ENCODE measurements around the gene TMEM208. TPM values are rescaled to one million over a fixed set of nuclear protein-coding genes. Genes with fewer than 3 reads are reported as not detected.

The TMEM208 gene
- polyA plus RNA-seq, 1 experiment, result 38.5 TPM

- DNase-seq (ENCODE audit: low read depth, low spot score), result no peak
- Histone ChIP-seq H3K27me3 (ENCODE audit: control insufficient read depth, insufficient read depth, low read length) (no peaks in the 10 kb centered on the region), H3K27ac (ENCODE audit: low read depth, low read length) (no peak overlapping the region), H3K9me3 (ENCODE audit: control insufficient read depth, insufficient read depth, low read length) (no peaks in the 10 kb centered on the region; the same call in 1 of the 2 replicates), H3K4me3 (ENCODE audit: low read depth, low read length) (no peak overlapping the region)
- CTCF ChIA-PET, result no interaction called here
- no peak for TF ChIP-seq CTCF (IDR thresholded peaks at IDR 0.05; ENCODE audit: low read depth, low read length)
- POLR2A ChIA-PET, result interaction anchor here (0.6 kb wide), 1 partner anchor 35 kb away, joined by 6 read pairs; no protein-coding TSS in a partner anchor
Observed at GRCh38 chr16:67201411-67202345, 25.3 kb upstream of the TMEM208 start.

GRCh38 chr16:67202426-67202825 lies 24.5 kb upstream of the TMEM208 start:
- TF ChIP-seq CTCF (IDR thresholded peaks at IDR 0.05; ENCODE audit: low read depth, low read length), result no peak
- CTCF ChIA-PET, result no interaction called here
- POLR2A ChIA-PET, result interaction anchor here (0.6 kb wide), 1 partner anchor 34 kb away, joined by 6 read pairs; no protein-coding TSS in a partner anchor
- no peak overlapping the region for H3K27ac ChIP-seq (ENCODE audit: low read depth, low read length)
- no peak for DNase-seq (ENCODE audit: low read depth, low spot score)
- no peaks in the 10 kb centered on the region for H3K27me3 ChIP-seq (ENCODE audit: control insufficient read depth, insufficient read depth, low read length)
- no peak overlapping the region for H3K4me3 ChIP-seq (ENCODE audit: low read depth, low read length)
- H3K9me3 ChIP-seq (ENCODE audit: control insufficient read depth, insufficient read depth, low read length), result no peaks in the 10 kb centered on the region; the same call in 1 of the 2 replicates

GRCh38 chr16:67202956-67203493 lies 23.9 kb upstream of the TMEM208 start:
- Histone ChIP-seq H3K27ac (ENCODE audit: low read depth, low read length) (no peak overlapping the region), H3K9me3 (ENCODE audit: control insufficient read depth, insufficient read depth, low read length) (no peaks in the 10 kb centered on the region; the same call in 1 of the 2 replicates), H3K4me3 (ENCODE audit: low read depth, low read length) (no peak overlapping the region), H3K27me3 (ENCODE audit: control insufficient read depth, insufficient read depth, low read length) (no peaks in the 10 kb centered on the region)
- ChIA-PET CTCF (no interaction called here), POLR2A (no interaction called here)
- TF ChIP-seq CTCF (IDR thresholded peaks at IDR 0.05; ENCODE audit: low read depth, low read length), result no peak
- no peak for DNase-seq (ENCODE audit: low read depth, low spot score)

- CTCF ChIA-PET, result no interaction called here
- POLR2A ChIA-PET, result no interaction called here
Observed at GRCh38 chr16:67204076-67204475, 22.9 kb upstream of the TMEM208 start.

More at GRCh38 chr16:67204076-67204475, 22.9 kb upstream of the TMEM208 start:
- no peaks in the 10 kb centered on the region for H3K27me3 ChIP-seq (ENCODE audit: control insufficient read depth, insufficient read depth, low read length)
- no peaks in the 10 kb centered on the region; the same call in 1 of the 2 replicates for H3K9me3 ChIP-seq (ENCODE audit: control insufficient read depth, insufficient read depth, low read length)
- H3K27ac ChIP-seq (ENCODE audit: low read depth, low read length), result no peak overlapping the region
- TF ChIP-seq CTCF (IDR thresholded peaks at IDR 0.05; ENCODE audit: low read depth, low read length), result no peak
- no peak overlapping the region for H3K4me3 ChIP-seq (ENCODE audit: low read depth, low read length)
- DNase-seq (ENCODE audit: low read depth, low spot score), result no peak
